Lung (tissue), 12 donors: ENCODE results near the gene NRG2. TPM values are rescaled to one million over a fixed set of nuclear protein-coding genes. Genes with fewer than 3 reads are reported as not detected.

ENCODE experiments used
- ATAC-seq: fragments of 200-7000 bp; cut with Tn5 transposase; one replicate; pipeline ENCODE4 v1.9.1; 2020; ENCODE audit warnings: moderate number of reproducible peaks; ENCODE audit not compliant: insufficient read depth, low FRiP score
- DNase-seq, 3 donors: peaks; one replicate each; pipeline ENCODE4 v3.0.0-alpha.2; 2013 to 2017
- H3K27ac ChIP-seq, 2 donors: one replicate each; pipeline ENCODE4 v1.5.1; 2013; ENCODE audit warnings: mild to moderate bottlenecking in 2 of 2, moderate library complexity in 2 of 2, control low read depth in 1 of 2, inconsistent platforms in 1 of 2, low read depth in 1 of 2, low read length in 1 of 2
- H3K27me3 ChIP-seq, 3 donors: one replicate each; pipeline ENCODE4 v1.5.1; 2013; ENCODE audit warnings: low read length in 2 of 3; ENCODE audit not compliant: control insufficient read depth in 3 of 3, insufficient read depth in 3 of 3
- H3K36me3 ChIP-seq, 4 donors: one replicate each; pipeline ENCODE4 v1.5.1; 2013; ENCODE audit warnings: low read length in 4 of 4, mild to moderate bottlenecking in 1 of 4, moderate library complexity in 1 of 4; ENCODE audit not compliant: control insufficient read depth in 4 of 4, insufficient read depth in 4 of 4
- H3K4me1 ChIP-seq, 5 donors: one replicate each; pipeline ENCODE4 v1.5.1; 2013; ENCODE audit warnings: low read length in 5 of 5, mild to moderate bottlenecking in 2 of 5, moderate library complexity in 1 of 5; ENCODE audit not compliant: control insufficient read depth in 5 of 5, insufficient read depth in 5 of 5
- H3K4me3 ChIP-seq: one replicate; pipeline ENCODE4 v1.5.1; 2013; ENCODE audit warnings: mild to moderate bottlenecking, control low read depth, moderate library complexity
- H3K9ac ChIP-seq, 2 donors: one replicate each; pipeline ENCODE4 v1.5.1; 2013; ENCODE audit warnings: low read length in 2 of 2, control low read depth in 1 of 2; ENCODE audit not compliant: insufficient read depth in 1 of 2
- H3K9me3 ChIP-seq, 4 donors: one replicate each; pipeline ENCODE4 v1.5.1; 2013; ENCODE audit warnings: low read length in 3 of 4, mild to moderate bottlenecking in 1 of 4, moderate library complexity in 1 of 4; ENCODE audit not compliant: control insufficient read depth in 4 of 4, insufficient read depth in 3 of 4
- WGBS, 2 donors: extraction: QIAGEN DNeasy Blood & Tissue Kit; methylation state at CpG; one replicate each; pipeline ENCODE4 v1.1.7; 2013; 5-methylcytosine and 5-hydroxymethylcytosine counted together
- polyA plus RNA-seq, 2 donors: library from polyadenylated mRNA; stranded (reverse); fragments of 200-250 nt; gene quantifications; one replicate each; pipeline ENCODE4 v1.2.1, GENCODE V29; 2013
- total RNA-seq, 2 donors: library from RNA; depleted of rRNA in 1 of 2; stranded (reverse); fragments of >200 nt in 1 of 2; gene quantifications; one replicate each; pipeline ENCODE4 v1.2.1, GENCODE V29; 2014 to 2021
- TF ChIP-seq, protein P1 (sequence below): IDR thresholded peaks from 2 replicates; pipeline ENCODE4 v1.5.1; 2012; ENCODE audit warnings: mild to moderate bottlenecking; ENCODE audit errors: control extremely low read depth, extremely low read depth
- donor health status: control.
- donor health status: control.
- donor health status: Bipolar disorder and iron deficiency.
- donor health status: healthy.
- donor health status: DM: yes; HTN: yes; CAD: no.

The NRG2 gene
- total and polyA plus RNA-seq, 4 donors = 0.41 to 3.0 (median 1.0) TPM

DNA sequence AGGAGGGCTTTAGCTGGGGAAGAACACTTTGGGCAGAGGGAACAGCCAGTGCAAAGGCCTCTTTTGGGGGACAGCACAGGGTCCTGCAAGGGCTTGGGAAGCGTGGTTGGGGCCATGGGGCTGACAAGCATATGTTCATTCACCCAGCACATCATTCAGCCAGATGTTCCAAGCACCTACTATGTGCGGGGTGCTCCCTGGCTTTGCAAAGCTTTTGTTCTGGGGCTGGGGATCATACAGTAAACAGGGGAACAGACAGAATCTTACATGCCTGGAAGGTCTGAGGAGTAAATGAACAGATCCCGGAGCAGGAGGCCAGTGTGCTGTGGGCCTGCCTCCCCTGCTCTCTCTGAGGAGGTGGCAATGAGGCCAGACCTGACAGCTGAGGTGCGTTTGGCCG, 230.8 kb downstream of the NRG2 start:
- TF ChIP-seq, protein P1, sequence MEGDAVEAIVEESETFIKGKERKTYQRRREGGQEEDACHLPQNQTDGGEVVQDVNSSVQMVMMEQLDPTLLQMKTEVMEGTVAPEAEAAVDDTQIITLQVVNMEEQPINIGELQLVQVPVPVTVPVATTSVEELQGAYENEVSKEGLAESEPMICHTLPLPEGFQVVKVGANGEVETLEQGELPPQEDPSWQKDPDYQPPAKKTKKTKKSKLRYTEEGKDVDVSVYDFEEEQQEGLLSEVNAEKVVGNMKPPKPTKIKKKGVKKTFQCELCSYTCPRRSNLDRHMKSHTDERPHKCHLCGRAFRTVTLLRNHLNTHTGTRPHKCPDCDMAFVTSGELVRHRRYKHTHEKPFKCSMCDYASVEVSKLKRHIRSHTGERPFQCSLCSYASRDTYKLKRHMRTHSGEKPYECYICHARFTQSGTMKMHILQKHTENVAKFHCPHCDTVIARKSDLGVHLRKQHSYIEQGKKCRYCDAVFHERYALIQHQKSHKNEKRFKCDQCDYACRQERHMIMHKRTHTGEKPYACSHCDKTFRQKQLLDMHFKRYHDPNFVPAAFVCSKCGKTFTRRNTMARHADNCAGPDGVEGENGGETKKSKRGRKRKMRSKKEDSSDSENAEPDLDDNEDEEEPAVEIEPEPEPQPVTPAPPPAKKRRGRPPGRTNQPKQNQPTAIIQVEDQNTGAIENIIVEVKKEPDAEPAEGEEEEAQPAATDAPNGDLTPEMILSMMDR = no peak
- Histone ChIP-seq H3K9ac (no peak overlapping the region), H3K4me3 (no peak overlapping the region), H3K36me3 (no peaks in the 10 kb centered on the region), H3K9me3 (peaks cover 0 to 2% (median 0%) of the 10 kb centered on the region in 4 donors), H3K4me1 (no peaks in the 10 kb centered on the region), H3K27me3 (no peaks in the 10 kb centered on the region), H3K27ac (no peak overlapping the region)
- no peak for ATAC-seq
- WGBS, 2 donors = 80 to 86% methylated on average over 5 of the region's 5 CpGs
- no peak for DNase-seq

DNA sequence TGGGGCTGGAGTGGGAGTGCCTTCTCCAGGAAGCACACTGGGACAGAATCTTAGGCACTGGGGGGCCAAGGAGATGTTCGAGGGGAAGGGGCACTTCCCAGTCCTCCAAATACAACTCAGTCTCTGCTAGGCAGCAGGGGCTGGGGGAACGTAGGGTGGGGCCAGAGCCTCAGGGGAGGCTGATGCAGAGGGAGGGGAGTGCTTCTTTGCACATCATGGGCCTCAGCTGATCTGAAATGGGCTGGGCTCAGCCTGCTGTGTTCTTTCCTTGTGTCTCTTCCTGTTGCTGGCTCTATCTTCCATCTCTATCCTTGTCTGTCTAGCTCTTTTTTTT, 231.9 kb downstream of the NRG2 start:
- Histone ChIP-seq H3K4me3 (no peak overlapping the region), H3K4me1 (no peaks in the 10 kb centered on the region), H3K27me3 (no peaks in the 10 kb centered on the region), H3K9ac (no peak overlapping the region), H3K36me3 (no peaks in the 10 kb centered on the region), H3K27ac (no peak overlapping the region), H3K9me3 (peaks cover 0 to 2% (median 0%) of the 10 kb centered on the region in 4 donors)
- DNase-seq (no peak), ATAC-seq (no peak)
- 55% methylated on average over 2 of the region's 2 CpGs for WGBS, 2 donors
- TF ChIP-seq, protein P1 = no peak

DNA sequence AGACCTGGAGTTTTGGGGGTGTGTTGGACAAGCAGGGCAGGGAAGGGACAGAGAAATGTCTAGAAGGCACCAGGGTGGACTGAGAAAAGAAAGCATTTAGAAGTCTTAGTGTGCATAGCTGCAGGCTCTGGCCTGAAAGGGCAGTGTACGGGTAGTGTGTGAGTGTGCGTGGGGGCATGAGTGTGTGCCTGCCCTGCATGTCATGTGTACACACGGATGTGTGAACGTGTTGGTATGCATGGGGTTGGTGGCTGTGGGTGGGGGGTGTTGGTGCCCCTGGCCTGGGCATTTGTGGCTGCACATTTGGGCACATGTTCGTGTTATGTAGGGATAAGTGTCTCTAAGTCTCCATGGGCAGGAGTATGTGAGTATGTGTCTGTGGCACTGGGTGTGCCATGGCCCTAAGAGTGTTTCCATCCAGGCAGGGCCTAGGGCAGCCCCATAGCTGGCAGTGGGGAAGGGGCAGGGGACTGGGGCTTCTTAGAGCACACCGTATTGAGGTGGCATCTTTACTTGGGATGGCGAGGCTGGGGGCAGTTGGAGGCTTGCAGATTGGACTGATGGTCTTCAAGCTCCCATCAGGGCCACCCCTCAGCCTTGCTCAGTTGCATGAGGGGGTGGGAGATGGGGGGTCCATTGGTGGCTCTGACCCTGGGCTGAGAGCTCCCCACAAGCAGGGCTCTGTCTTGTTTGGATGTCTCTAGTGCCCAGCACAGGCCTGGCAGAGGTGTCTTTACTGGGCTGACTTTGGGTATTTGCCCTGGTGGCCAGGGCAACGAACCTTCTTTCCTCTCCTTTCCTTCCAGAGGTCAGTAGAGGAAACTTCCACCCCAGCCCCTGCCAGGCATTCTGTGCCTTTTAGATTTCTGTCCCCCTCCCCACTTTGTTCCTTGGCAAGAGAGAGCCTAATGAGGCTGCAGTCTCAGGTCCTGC, 232.5 kb downstream of the NRG2 start:
- Histone ChIP-seq H3K27me3 (no peaks in the 10 kb centered on the region), H3K9ac (no peak overlapping the region), H3K9me3 (peaks cover 0 to 2% (median 0%) of the 10 kb centered on the region in 4 donors), H3K36me3 (no peaks in the 10 kb centered on the region), H3K27ac (no peak overlapping the region), H3K4me1 (no peaks in the 10 kb centered on the region), H3K4me3 (no peak overlapping the region)
- DNase-seq (no peak), ATAC-seq (no peak)
- 87 to 91% methylated on average over 8 of the region's 8 CpGs for WGBS, 2 donors
- TF ChIP-seq, protein P1 = no peak
